ENCODE data around the gene STX2. TPM values are rescaled to one million over a fixed set of nuclear protein-coding genes. Genes with fewer than 3 reads are reported as not detected.
"Not testable (repeated sequence)": the region's sequence is repeated elsewhere in the genome, so short reads cannot be mapped to it uniquely, and the experiment has no call there.

Gene STX2
- total RNA-seq, 4 donors from 2014 or later, result 8.1 to 22.1 (median 9.7) TPM

DNA sequence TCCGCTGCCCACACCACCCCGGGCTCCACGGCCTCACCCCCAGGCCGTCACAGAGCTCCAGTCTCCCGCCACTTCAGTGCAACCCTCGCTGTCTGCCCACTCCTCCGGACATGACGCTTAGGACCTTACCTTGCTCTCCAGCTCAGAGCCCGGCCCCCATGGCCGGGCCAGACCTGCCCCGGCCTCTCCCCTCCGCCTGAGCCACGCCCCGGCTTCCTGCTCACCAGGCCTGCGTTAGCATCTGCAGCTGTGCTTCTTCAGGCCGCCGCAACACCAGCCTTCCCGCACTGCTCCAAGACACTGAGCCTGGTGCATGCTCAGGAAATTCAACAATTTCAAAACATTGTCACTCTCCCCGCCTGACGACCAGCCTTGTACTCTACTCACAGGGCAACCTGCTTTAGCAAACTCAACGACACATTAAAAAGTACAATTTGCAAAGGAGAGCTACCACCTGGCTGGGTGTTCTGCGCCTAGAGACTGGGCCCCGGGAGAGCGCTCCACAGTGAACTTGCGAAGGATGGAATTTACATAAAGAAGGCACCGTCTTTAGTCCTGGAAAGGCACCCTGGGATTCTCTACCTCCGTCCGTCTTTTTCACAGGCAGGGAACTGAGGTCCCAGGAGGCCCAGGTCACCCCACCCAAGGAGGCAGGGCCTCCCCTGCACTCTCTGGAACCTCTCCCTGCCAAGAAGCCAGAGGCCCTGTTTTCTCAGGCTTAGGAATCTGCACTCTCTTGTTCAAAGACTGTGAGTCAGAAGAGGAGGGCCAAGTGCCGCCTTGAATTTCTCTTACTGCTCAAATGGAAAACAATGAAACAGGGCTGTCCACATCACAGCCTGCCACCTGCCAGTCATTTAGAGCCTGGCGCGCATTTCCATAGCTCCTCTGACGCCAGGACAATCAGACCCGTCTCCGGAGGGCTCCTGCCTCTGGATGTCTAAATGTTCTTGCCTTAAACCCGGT, 51.3 kb downstream of the STX2 start:
- no peaks in the 10 kb centered on the region for H3K27me3 ChIP-seq
- H3K9me3 ChIP-seq, result peaks cover 3 to 7% of the 10 kb centered on the region in 2 donors
- no peaks in the 10 kb centered on the region for H3K36me3 ChIP-seq
- in situ Hi-C loops (cut with MboI; ENCODE audit: low pct_ligation_motif_present in 1 of 4, low pct_unique_long_range_greater_than_20kb in 1 of 4, low sequenced_read_pairs in 3 of 4) (no loop called here), intact Hi-C loops (cut with DNase I; ENCODE audit: low total_unique reads) (no loop called here)
- 93 to 96% methylated on average over 12 to 35 of the region's 35 CpGs for WGBS, 2 donors (ENCODE audit: low coverage in 1 of 2)
- no peak overlapping the region for H3K4me3 ChIP-seq
- no peak overlapping the region for H3K27ac ChIP-seq
- no peaks in the 10 kb centered on the region for H3K4me1 ChIP-seq
- DNase-seq, result no peak
- TF ChIP-seq, protein P1, sequence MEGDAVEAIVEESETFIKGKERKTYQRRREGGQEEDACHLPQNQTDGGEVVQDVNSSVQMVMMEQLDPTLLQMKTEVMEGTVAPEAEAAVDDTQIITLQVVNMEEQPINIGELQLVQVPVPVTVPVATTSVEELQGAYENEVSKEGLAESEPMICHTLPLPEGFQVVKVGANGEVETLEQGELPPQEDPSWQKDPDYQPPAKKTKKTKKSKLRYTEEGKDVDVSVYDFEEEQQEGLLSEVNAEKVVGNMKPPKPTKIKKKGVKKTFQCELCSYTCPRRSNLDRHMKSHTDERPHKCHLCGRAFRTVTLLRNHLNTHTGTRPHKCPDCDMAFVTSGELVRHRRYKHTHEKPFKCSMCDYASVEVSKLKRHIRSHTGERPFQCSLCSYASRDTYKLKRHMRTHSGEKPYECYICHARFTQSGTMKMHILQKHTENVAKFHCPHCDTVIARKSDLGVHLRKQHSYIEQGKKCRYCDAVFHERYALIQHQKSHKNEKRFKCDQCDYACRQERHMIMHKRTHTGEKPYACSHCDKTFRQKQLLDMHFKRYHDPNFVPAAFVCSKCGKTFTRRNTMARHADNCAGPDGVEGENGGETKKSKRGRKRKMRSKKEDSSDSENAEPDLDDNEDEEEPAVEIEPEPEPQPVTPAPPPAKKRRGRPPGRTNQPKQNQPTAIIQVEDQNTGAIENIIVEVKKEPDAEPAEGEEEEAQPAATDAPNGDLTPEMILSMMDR (IDR thresholded peaks at IDR 0.05), result no peak
- TF ChIP-seq POLR2A (IDR thresholded peaks at IDR 0.05) (no peak), POLR2AphosphoS5 (IDR thresholded peaks at IDR 0.05) (no peak), EP300 (IDR thresholded peaks at IDR 0.05; ENCODE audit: low read depth) (no peak)

DNA sequence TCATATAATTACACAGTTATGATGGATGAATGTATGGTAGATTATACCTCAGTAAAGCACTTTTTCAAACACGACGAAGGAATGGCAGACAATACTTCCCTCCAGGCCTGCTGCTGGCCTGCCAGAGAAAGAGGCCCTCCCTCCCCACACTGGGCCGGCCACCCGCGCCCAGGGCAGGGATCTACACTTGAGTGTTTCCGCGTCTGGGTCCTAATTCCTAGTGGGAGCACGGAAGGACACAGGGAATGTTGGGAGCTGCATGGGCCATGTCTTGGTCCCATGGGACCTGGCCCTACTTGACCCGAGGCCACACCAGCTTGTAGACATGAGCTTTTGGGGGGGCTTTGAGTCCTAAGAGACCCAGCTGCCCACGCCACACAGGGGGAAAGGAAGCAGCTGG, 52.0 kb downstream of the STX2 start:
- Histone ChIP-seq H3K9me3 (peaks cover 3 to 7% of the 10 kb centered on the region in 2 donors), H3K36me3 (no peaks in the 10 kb centered on the region), H3K27me3 (no peaks in the 10 kb centered on the region), H3K4me1 (no peaks in the 10 kb centered on the region), H3K27ac (no peak overlapping the region), H3K4me3 (no peak overlapping the region)
- intact Hi-C loops (cut with DNase I; ENCODE audit: low total_unique reads) (no loop called here), in situ Hi-C loops (cut with MboI; ENCODE audit: low pct_ligation_motif_present in 1 of 4, low pct_unique_long_range_greater_than_20kb in 1 of 4, low sequenced_read_pairs in 3 of 4) (no loop called here)
- WGBS, 2 donors (ENCODE audit: low coverage in 1 of 2), result 81 to 90% methylated on average over 2 to 10 of the region's 10 CpGs
- no peak for TF ChIP-seq POLR2A (IDR thresholded peaks at IDR 0.05)
- TF ChIP-seq POLR2AphosphoS5 (IDR thresholded peaks at IDR 0.05), result no peak
- no peak for TF ChIP-seq EP300 (IDR thresholded peaks at IDR 0.05; ENCODE audit: low read depth)
- TF ChIP-seq, protein P1 (IDR thresholded peaks at IDR 0.05), result no peak
- no peak for DNase-seq

DNA sequence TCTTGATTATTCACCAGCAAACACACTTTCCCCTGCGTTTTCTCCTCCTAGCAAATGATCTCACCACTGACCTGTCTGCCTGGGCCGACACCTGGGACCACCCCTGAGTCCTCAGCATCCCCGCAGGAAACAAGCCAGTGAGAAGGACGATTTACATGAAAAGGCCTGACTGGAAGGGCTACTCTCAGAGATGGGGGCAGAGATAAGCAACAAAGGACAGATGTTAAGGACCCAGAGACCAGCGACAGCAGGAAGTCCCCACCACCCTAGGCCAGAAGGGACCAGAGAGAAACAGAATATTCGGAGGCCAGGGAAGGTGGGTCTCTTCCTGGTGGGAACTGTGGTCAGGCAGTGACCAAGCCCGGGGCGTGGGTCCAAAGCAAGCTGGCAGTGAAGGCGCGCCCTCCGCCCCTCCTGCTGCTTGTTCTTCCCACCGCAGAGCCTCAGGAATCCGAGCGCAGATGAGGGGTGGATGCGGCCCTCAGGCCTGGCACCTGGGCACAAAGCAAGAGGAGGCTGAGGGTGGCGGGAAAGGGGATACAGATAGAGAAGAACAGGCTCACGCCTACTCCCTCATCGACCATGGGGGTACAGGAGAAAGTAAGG, 55.8 kb downstream of the STX2 start:
- H3K9me3 ChIP-seq, result peaks cover 3 to 7% of the 10 kb centered on the region in 2 donors
- WGBS, 2 donors (ENCODE audit: low coverage in 1 of 2), result 70 to 82% methylated on average over 4 to 18 of the region's 18 CpGs
- in situ Hi-C loops (cut with MboI; ENCODE audit: low pct_ligation_motif_present in 1 of 4, low pct_unique_long_range_greater_than_20kb in 1 of 4, low sequenced_read_pairs in 3 of 4), result no loop called here
- no peak overlapping the region for H3K27ac ChIP-seq
- no peak overlapping the region for H3K4me3 ChIP-seq
- no peaks in the 10 kb centered on the region for H3K36me3 ChIP-seq
- H3K27me3 ChIP-seq, result no peaks in the 10 kb centered on the region
- intact Hi-C loops (cut with DNase I; ENCODE audit: low total_unique reads), result no loop called here
- DNase-seq, result no peak
- H3K4me1 ChIP-seq, result no peaks in the 10 kb centered on the region
- TF ChIP-seq POLR2AphosphoS5 (IDR thresholded peaks at IDR 0.05) (no peak), EP300 (IDR thresholded peaks at IDR 0.05; ENCODE audit: low read depth) (no peak), POLR2A (IDR thresholded peaks at IDR 0.05) (no peak)
- TF ChIP-seq, protein P1 (IDR thresholded peaks at IDR 0.05), result no peak

DNA sequence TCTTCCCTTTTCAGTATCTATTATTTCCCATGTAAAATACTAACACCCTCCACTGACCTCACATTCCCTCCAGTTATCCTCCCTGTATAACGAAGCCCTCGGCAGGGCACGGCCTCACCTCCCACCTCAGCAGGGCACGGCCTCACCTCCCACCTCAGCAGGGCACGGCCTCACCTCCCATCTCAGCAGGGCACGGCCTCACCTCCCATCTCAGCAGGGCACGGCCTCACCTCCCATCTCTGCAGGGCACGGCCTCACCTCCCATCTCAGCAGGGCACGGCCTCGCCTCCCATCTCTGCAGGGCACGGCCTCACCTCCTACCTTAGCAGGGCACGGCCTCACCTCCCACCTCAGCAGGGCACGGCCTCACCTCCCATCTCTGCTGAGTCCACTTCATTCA, 56.8 kb downstream of the STX2 start:
- WGBS, 2 donors (ENCODE audit: low coverage in 1 of 2), result 88 to 89% methylated on average over 8 to 13 of the region's 13 CpGs
- intact Hi-C loops (cut with DNase I; ENCODE audit: low total_unique reads); DNase-seq; H3K4me1 ChIP-seq; in situ Hi-C loops (cut with MboI; ENCODE audit: low pct_ligation_motif_present in 1 of 4, low pct_unique_long_range_greater_than_20kb in 1 of 4, low sequenced_read_pairs in 3 of 4); H3K9me3 ChIP-seq; H3K4me3 ChIP-seq; H3K36me3 ChIP-seq; H3K27ac ChIP-seq; H3K27me3 ChIP-seq: not testable (repeated sequence)
